ENCODE data around the gene UVRAG. TPM values are rescaled to one million over a fixed set of nuclear protein-coding genes. Genes with fewer than 3 reads are reported as not detected.
A peak's percentile ranks its signal among the peaks of the same experiment; 100 is the strongest.

UVRAG gene
- total RNA-seq: 32.1 and 44.7 TPM in 2 replicates

- DNase-seq (ENCODE audit: extremely low read depth, low read depth, low spot score): peak; percentile 98
Observed at GRCh38 chr11:75814677-75815344, at the start of gene UVRAG. Gene UVRAG (plus strand): TSS chr11:75815210. CDS start chr11:75815408, 198 bp downstream.

- no peak for DNase-seq (ENCODE audit: extremely low read depth, low read depth, low spot score)
Observed at GRCh38 chr11:75766443-75767227, 48.4 kb upstream of the UVRAG start.

- DNase-seq (ENCODE audit: extremely low read depth, low read depth, low spot score): no peak
Observed at GRCh38 chr11:75767228-75767572, 47.8 kb upstream of the UVRAG start.

DNA sequence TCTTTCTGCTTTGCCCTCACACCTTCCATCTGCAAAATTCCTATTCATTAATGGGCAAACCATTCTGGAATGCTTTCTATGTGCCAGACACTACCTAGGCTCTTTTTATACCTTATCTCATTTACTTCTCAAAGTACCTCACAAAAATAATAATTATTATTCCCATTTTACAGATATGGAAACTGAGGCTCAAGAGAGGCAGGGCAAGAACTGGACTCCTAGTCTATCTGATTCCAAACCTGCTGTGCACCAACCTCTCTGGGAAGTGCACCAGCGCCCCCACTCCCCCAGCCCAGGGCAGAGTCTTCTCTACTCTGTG is 47.3 kb upstream of the UVRAG start:
- DNase-seq (ENCODE audit: extremely low read depth, low read depth, low spot score): no peak

- DNase-seq (ENCODE audit: extremely low read depth, low read depth, low spot score): no peak
Observed at GRCh38 chr11:75768112-75768908, 46.7 kb upstream of the UVRAG start, which contains the start of gene DGAT2. Gene DGAT2 (plus strand): TSS chr11:75768778. CDS start chr11:75768992, 214 bp downstream.

DNA sequence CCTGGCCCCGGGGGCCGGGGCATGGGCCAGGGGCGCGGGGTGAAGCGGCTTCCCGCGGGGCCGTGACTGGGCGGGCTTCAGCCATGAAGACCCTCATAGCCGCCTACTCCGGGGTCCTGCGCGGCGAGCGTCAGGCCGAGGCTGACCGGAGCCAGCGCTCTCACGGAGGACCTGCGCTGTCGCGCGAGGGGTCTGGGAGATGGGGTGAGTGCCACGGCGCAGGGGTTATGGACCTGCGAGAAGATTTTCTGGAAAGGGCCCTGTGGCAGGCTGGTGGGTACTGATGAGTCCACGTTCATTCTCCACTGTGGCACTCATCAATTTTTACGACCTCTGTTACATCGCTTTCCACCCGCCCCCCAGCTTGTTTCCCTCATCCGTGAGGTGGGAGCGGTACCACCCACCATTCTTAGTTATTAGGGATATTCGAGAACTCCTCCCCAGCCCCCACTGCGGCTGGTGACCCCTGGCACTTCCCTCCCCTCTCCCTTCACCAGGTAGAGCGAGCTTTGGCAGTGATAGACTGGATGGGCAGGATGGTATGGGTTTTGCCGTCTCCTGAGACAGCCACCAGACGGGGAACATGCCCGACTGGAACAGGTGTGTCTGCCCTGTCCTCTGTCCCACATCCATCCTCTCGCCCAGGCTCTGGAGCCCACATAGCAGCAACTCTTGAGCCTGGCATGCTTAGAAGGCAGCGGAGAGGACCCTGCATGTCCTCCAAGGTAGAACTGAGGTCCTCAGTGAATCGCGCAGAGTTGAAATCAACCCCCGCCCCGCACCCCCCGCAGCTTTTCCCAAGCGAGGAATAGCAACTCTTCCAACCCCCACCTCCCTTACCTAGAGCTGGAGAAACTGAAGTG is 45.9 kb upstream of the UVRAG start:
- DNase-seq (ENCODE audit: extremely low read depth, low read depth, low spot score): no peak

- no peak for DNase-seq (ENCODE audit: extremely low read depth, low read depth, low spot score)
Observed at GRCh38 chr11:75770102-75770501, 44.9 kb upstream of the UVRAG start.

- DNase-seq (ENCODE audit: extremely low read depth, low read depth, low spot score): no peak
Observed at GRCh38 chr11:75771646-75772410, 43.2 kb upstream of the UVRAG start.

- DNase-seq (ENCODE audit: extremely low read depth, low read depth, low spot score): no peak
Observed at GRCh38 chr11:75773595-75774353, 41.2 kb upstream of the UVRAG start.

DNA sequence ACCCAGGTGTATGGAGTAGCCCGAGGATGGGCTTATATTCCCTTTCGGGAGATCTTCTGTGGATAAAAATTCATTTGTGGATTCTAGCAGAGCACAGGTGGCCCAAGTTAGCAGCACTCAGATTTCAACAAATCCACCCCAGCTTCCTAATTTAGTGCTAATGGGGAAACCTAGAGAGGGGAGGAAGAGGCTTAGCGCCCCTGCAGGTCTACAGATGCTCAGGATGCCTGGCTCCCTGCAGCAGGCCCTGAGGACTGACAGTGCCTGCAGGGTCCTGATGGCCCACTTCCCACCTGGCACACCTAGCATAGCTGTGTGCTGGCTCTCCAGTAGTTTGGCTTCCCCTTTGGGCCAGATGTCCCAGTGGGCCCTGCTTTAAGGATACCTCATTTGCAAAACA is 40.0 kb upstream of the UVRAG start:
- DNase-seq (ENCODE audit: extremely low read depth, low read depth, low spot score): no peak

DNA sequence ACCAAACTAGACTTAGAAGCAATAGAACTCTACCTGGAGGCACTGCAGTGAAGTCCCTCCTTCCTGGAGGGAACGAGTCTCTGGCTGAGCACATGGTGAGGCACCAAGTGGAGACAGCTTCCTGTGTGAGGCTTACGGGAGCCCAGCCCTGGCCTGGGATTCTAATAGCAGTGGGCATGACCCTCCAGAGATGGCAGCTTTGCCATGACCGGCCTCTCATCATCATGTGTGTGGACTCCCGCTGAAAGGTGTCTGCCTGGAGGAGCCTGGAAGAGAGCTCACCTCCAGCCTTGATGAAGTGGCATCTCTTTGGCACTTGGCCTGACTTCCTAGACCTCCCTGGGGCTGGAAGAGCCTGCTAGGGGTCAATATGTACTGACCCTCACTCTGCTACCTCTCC is 38.5 kb upstream of the UVRAG start:
- no peak for DNase-seq (ENCODE audit: extremely low read depth, low read depth, low spot score)

DNA sequence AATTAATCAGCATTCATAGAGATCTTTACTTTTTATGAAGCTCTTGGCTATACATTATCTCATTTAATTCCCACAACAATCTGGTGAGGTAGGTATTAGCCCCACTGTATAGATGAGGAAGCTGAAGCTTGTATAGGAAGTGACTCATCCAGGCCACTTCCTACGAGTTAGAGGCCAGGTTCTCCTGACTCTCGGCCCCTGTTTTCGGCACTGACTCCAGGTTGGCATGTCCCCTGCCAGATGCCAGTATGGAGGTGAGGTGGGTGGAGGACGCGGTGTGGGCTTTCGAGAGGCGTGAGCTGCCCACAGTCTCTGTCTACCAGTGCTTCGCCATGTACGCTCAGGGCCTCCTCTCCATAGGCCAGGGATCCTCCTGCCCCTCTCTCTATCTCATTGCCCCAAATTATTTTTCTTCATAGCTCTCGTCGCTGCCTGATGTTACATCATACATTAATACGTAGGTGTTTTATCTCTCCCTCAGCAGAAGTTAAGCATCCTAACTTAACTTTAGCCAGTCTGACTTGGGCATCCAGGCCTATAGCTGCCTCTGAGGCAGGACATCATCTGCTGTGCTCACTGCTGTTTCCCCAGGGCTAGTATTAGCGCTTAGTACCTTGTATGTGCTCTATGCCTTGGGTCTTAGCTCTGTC is 37.4 kb upstream of the UVRAG start:
- DNase-seq (ENCODE audit: extremely low read depth, low read depth, low spot score): no peak

DNA sequence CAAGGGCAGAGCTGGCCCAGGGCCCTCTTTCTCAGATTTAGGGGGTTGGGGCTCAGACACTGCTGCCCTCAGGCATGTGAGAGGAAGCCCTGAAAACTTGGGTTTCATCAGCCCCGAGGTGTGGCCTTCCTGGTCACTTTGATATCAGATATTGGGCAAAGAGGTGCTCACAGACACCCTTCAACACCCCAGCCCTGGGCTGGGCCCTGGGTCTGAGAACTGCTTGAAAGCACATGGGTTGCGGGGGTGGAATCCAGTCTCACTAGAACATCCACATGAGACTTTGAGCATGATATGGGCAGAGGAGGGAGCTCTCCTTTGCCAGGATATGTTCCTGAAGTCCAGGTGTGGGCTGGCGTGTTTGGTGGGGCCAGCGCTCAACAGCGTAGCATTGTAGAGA is 36.0 kb upstream of the UVRAG start:
- no peak for DNase-seq (ENCODE audit: extremely low read depth, low read depth, low spot score)

GRCh38 chr11:75779960-75780359 is 35.0 kb upstream of the UVRAG start:
- no peak for DNase-seq (ENCODE audit: extremely low read depth, low read depth, low spot score)

- no peak for DNase-seq (ENCODE audit: extremely low read depth, low read depth, low spot score)
Observed at GRCh38 chr11:75780888-75781287, 34.1 kb upstream of the UVRAG start.

DNA sequence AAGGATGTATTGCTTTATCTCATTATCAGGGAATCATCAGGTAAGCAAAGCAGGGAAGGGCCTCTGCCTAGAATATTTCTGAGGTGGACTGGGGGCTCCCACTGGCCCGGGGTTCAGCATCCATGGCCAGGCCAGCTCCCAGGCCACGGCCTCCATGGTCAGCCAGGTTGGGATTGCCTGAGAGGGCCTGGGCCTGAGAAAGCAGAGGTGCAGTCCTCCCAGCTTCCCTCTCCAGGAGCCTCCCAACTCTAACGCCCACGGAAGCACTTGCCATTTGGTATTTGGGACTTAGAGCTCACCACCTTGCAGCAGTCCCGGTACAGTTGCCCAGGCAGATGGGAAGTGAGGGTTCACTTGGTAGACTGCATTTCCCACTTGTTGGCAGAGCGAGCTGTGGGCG is 33.7 kb upstream of the UVRAG start:
- no peak for DNase-seq (ENCODE audit: extremely low read depth, low read depth, low spot score)

GRCh38 chr11:75781831-75782230 is 33.2 kb upstream of the UVRAG start:
- no peak for DNase-seq (ENCODE audit: extremely low read depth, low read depth, low spot score)

DNA sequence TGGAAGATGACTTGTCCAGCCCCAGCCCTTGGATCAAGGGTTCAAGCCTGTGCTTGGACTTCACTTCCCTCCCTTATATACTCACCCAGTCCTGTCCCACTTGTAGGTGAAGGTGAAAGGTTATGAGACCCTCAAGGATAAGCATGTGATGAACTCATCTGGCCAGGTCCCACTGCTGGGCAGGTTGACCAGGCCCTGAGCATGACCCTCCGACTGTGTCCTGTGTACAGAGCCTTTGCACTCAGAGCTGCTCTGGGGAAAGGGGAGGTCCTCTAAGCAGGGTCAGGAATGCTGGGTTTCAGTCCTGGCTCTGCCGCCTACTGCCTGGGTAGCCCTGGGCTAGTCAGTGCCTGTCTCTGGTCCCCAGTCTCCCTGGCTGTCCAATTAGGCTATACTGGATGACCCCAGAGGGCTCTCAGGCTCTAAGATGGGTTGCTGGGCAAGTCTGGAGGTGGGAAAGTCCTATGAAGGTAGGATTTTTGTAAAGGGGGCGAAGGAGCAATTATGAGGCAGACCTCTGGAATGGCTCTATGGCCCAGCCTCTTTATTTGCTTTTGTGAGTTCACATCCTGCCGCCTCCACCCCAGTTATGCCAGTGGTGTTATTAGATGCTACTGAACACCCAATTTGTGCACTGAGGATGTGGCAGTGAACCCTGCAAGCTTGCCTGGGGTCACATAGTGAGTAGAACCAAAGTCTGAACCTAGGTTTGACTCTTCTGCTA is 32.3 kb upstream of the UVRAG start:
- no peak for DNase-seq (ENCODE audit: extremely low read depth, low read depth, low spot score)

Data from glomerular endothelial cell (primary cell).